SK-MEL-5 (cell line): Measurements from ENCODE around the gene ZNF366. TPM values are rescaled to one million over a fixed set of nuclear protein-coding genes. Genes with fewer than 3 reads are reported as not detected.

ENCODE experiments used
- DNase-seq: peaks from one replicate; pipeline ENCODE4 v3.0.0-alpha.2; 2016; ENCODE audit warnings: low read depth, low spot score
- in situ Hi-C: cut with HindIII; loops from 2 replicates; pipeline ENCODE4 v1.10.0; 2016; ENCODE audit warnings: low sequenced_read_pairs, high pct_unique_total_duplicates, low pct_unique_long_range_greater_than_20kb
- total RNA-seq: library from RNA; depleted of rRNA; stranded (reverse); fragments of >200 nt; shearing (Covaris generic); gene quantifications from 2 replicates; pipeline ENCODE4 v1.2.3, GENCODE V29; 2014

Gene ZNF366
- total RNA-seq, 1 experiment from 2014 or later, result 0.03 TPM

- no peak for DNase-seq
- in situ Hi-C loops, result no loop called here
These were observed 70.3 kb downstream of the ZNF366 start for GRCh38 chr5:72436796-72437471.

- no peak for DNase-seq
- in situ Hi-C loops, result no loop called here
These were observed 72.3 kb downstream of the ZNF366 start for GRCh38 chr5:72434781-72435437.

GRCh38 chr5:72434056-72434780, 73.0 kb downstream of the ZNF366 start:
- peak; percentile 61 for DNase-seq
- in situ Hi-C loops, result no loop called here

GRCh38 chr5:72433522-72433921, 73.7 kb downstream of the ZNF366 start:
- in situ Hi-C loops, result no loop called here
- DNase-seq, result no peak

- in situ Hi-C loops, result no loop called here
These were observed 78.5 kb downstream of the ZNF366 start for GRCh38 chr5:72428669-72429068.

GRCh38 chr5:72427488-72428437, 79.4 kb downstream of the ZNF366 start:
- in situ Hi-C loops, result no loop called here
- no peak for DNase-seq

More at GRCh38 chr5:72428669-72429068, 78.5 kb downstream of the ZNF366 start:
- DNase-seq, result no peak

GRCh38 chr5:72427016-72427415, 80.2 kb downstream of the ZNF366 start:
- in situ Hi-C loops, result no loop called here
- DNase-seq, result no peak

- DNase-seq, result no peak
- in situ Hi-C loops, result no loop called here
These were observed 81.2 kb downstream of the ZNF366 start for GRCh38 chr5:72426019-72426418.

- in situ Hi-C loops, result no loop called here
- no peak for DNase-seq
These were observed 88.9 kb downstream of the ZNF366 start for GRCh38 chr5:72418271-72418670.

GRCh38 chr5:72417333-72418062, 89.7 kb downstream of the ZNF366 start:
- in situ Hi-C loops, result no loop called here
- DNase-seq, result no peak

GRCh38 chr5:72415616-72416325, 91.4 kb downstream of the ZNF366 start:
- no peak for DNase-seq
- in situ Hi-C loops, result no loop called here

GRCh38 chr5:72412283-72413055, 94.7 kb downstream of the ZNF366 start:
- in situ Hi-C loops, result no loop called here
- no peak for DNase-seq

GRCh38 chr5:72410688-72411295, 96.4 kb downstream of the ZNF366 start:
- no peak for DNase-seq
- in situ Hi-C loops, result no loop called here

- in situ Hi-C loops, result no loop called here
- DNase-seq, result no peak
These were observed 98.6 kb downstream of the ZNF366 start for GRCh38 chr5:72408603-72409002.

GRCh38 chr5:72408127-72408526, 99.1 kb downstream of the ZNF366 start:
- in situ Hi-C loops, result no loop called here
- no peak for DNase-seq
